Lung (tissue), 12 donors: ENCODE results near the gene USP6NL. TPM values are rescaled to one million over a fixed set of nuclear protein-coding genes. Genes with fewer than 3 reads are reported as not detected.

Source experiments
- ATAC-seq: fragments of 200-7000 bp; cut with Tn5 transposase; one replicate; pipeline ENCODE4 v1.9.1; 2020; ENCODE audit warnings: moderate number of reproducible peaks; ENCODE audit not compliant: insufficient read depth, low FRiP score
- DNase-seq, 3 donors: peaks; one replicate each; pipeline ENCODE4 v3.0.0-alpha.2; 2013 to 2017
- H3K27ac ChIP-seq, 2 donors: one replicate each; pipeline ENCODE4 v1.5.1; 2013; ENCODE audit warnings: mild to moderate bottlenecking in 2 of 2, moderate library complexity in 2 of 2, control low read depth in 1 of 2, inconsistent platforms in 1 of 2, low read depth in 1 of 2, low read length in 1 of 2
- H3K27me3 ChIP-seq, 3 donors: one replicate each; pipeline ENCODE4 v1.5.1; 2013; ENCODE audit warnings: low read length in 2 of 3; ENCODE audit not compliant: control insufficient read depth in 3 of 3, insufficient read depth in 3 of 3
- H3K36me3 ChIP-seq, 4 donors: one replicate each; pipeline ENCODE4 v1.5.1; 2013; ENCODE audit warnings: low read length in 4 of 4, mild to moderate bottlenecking in 1 of 4, moderate library complexity in 1 of 4; ENCODE audit not compliant: control insufficient read depth in 4 of 4, insufficient read depth in 4 of 4
- H3K4me1 ChIP-seq, 5 donors: one replicate each; pipeline ENCODE4 v1.5.1; 2013; ENCODE audit warnings: low read length in 5 of 5, mild to moderate bottlenecking in 2 of 5, moderate library complexity in 1 of 5; ENCODE audit not compliant: control insufficient read depth in 5 of 5, insufficient read depth in 5 of 5
- H3K4me3 ChIP-seq: one replicate; pipeline ENCODE4 v1.5.1; 2013; ENCODE audit warnings: mild to moderate bottlenecking, control low read depth, moderate library complexity
- H3K9ac ChIP-seq, 2 donors: one replicate each; pipeline ENCODE4 v1.5.1; 2013; ENCODE audit warnings: low read length in 2 of 2, control low read depth in 1 of 2; ENCODE audit not compliant: insufficient read depth in 1 of 2
- H3K9me3 ChIP-seq, 4 donors: one replicate each; pipeline ENCODE4 v1.5.1; 2013; ENCODE audit warnings: low read length in 3 of 4, mild to moderate bottlenecking in 1 of 4, moderate library complexity in 1 of 4; ENCODE audit not compliant: control insufficient read depth in 4 of 4, insufficient read depth in 3 of 4
- WGBS, 2 donors: extraction: QIAGEN DNeasy Blood & Tissue Kit; methylation state at CpG; one replicate each; pipeline ENCODE4 v1.1.7; 2013; 5-methylcytosine and 5-hydroxymethylcytosine counted together
- polyA plus RNA-seq, 2 donors: library from polyadenylated mRNA; stranded (reverse); fragments of 200-250 nt; gene quantifications; one replicate each; pipeline ENCODE4 v1.2.1, GENCODE V29; 2013
- total RNA-seq, 2 donors: library from RNA; depleted of rRNA in 1 of 2; stranded (reverse); fragments of >200 nt in 1 of 2; gene quantifications; one replicate each; pipeline ENCODE4 v1.2.1, GENCODE V29; 2014 to 2021
- TF ChIP-seq, protein P1 (sequence below): IDR thresholded peaks from 2 replicates; pipeline ENCODE4 v1.5.1; 2012; ENCODE audit warnings: mild to moderate bottlenecking; ENCODE audit errors: control extremely low read depth, extremely low read depth
- donor health status: control.
- donor health status: control.
- donor health status: Bipolar disorder and iron deficiency.
- donor health status: healthy.
- donor health status: DM: yes; HTN: yes; CAD: no.

Gene USP6NL
- total and polyA plus RNA-seq, 4 donors, result 5.4 to 41.7 (median 13.4) TPM

GRCh38 chr10:11430421-11431215 is 180.8 kb downstream of the USP6NL start:
- no peak for DNase-seq
- no peaks in the 10 kb centered on the region for H3K36me3 ChIP-seq
- no peak for ATAC-seq
- H3K9me3 ChIP-seq, result peaks cover 0 to 16% (median 0%) of the 10 kb centered on the region in 4 donors
- whole genome bisulfite sequencing, 2 donors, result 91 to 93% methylated on average over 23 of the region's 23 CpGs
- no peaks in the 10 kb centered on the region for H3K27me3 ChIP-seq
- H3K4me3 ChIP-seq, result no peak overlapping the region
- H3K27ac ChIP-seq, result no peak overlapping the region
- no peaks in the 10 kb centered on the region for H3K4me1 ChIP-seq
- H3K9ac ChIP-seq, result no peak overlapping the region
- TF ChIP-seq, protein P1, sequence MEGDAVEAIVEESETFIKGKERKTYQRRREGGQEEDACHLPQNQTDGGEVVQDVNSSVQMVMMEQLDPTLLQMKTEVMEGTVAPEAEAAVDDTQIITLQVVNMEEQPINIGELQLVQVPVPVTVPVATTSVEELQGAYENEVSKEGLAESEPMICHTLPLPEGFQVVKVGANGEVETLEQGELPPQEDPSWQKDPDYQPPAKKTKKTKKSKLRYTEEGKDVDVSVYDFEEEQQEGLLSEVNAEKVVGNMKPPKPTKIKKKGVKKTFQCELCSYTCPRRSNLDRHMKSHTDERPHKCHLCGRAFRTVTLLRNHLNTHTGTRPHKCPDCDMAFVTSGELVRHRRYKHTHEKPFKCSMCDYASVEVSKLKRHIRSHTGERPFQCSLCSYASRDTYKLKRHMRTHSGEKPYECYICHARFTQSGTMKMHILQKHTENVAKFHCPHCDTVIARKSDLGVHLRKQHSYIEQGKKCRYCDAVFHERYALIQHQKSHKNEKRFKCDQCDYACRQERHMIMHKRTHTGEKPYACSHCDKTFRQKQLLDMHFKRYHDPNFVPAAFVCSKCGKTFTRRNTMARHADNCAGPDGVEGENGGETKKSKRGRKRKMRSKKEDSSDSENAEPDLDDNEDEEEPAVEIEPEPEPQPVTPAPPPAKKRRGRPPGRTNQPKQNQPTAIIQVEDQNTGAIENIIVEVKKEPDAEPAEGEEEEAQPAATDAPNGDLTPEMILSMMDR, result no peak

GRCh38 chr10:11429439-11430052 is 181.9 kb downstream of the USP6NL start:
- no peak for ATAC-seq
- DNase-seq, result no peak

GRCh38 chr10:11425676-11426075 is 185.8 kb downstream of the USP6NL start:
- 59 to 64% methylated on average over 2 of the region's 2 CpGs for WGBS, 2 donors
- Histone ChIP-seq H3K9ac (no peak overlapping the region), H3K9me3 (peaks cover 0 to 16% (median 4%) of the 10 kb centered on the region in 4 donors), H3K4me3 (no peak overlapping the region), H3K4me1 (no peaks in the 10 kb centered on the region), H3K27me3 (no peaks in the 10 kb centered on the region), H3K36me3 (no peaks in the 10 kb centered on the region), H3K27ac (no peak overlapping the region)
- TF ChIP-seq, protein P1, result no peak
- ATAC-seq (no peak), DNase-seq (no peak)

More at GRCh38 chr10:11429439-11430052, 181.9 kb downstream of the USP6NL start:
- no peaks in the 10 kb centered on the region for H3K4me1 ChIP-seq
- H3K9me3 ChIP-seq, result peaks cover 0 to 16% (median 0%) of the 10 kb centered on the region in 4 donors
- H3K27me3 ChIP-seq, result no peaks in the 10 kb centered on the region
- no peak overlapping the region for H3K4me3 ChIP-seq
- 79 to 88% methylated on average over 8 of the region's 8 CpGs for WGBS, 2 donors
- H3K36me3 ChIP-seq, result no peaks in the 10 kb centered on the region
- H3K9ac ChIP-seq, result no peak overlapping the region
- TF ChIP-seq, protein P1, result no peak
- no peak overlapping the region for H3K27ac ChIP-seq
